Endothelial cell (in vitro differentiated cells): ENCODE results near the gene RHOD. TPM values are rescaled to one million over a fixed set of nuclear protein-coding genes. Genes with fewer than 3 reads are reported as not detected.
A peak's percentile ranks its signal among the peaks of the same experiment; 100 is the strongest.

Experiments used
- DNase-seq: peaks from one replicate; pipeline ENCODE4 v3.0.0; 2021; ENCODE audit warnings: low spot score
- H3K27ac Mint-ChIP-seq: one replicate; pipeline ENCODE4 v1.8.0; 2021; ENCODE audit warnings: mixed read lengths, inconsistent platforms; ENCODE audit not compliant: unreplicated experiment
- H3K27me3 Mint-ChIP-seq: one replicate; pipeline ENCODE4 v1.8.0; 2021; ENCODE audit warnings: mild to moderate bottlenecking, moderate library complexity, mixed read lengths, inconsistent platforms; ENCODE audit not compliant: unreplicated experiment
- H3K36me3 Mint-ChIP-seq: one replicate; pipeline ENCODE4 v1.8.0; 2021; ENCODE audit warnings: mild to moderate bottlenecking, low read depth, mixed read lengths, inconsistent platforms; ENCODE audit not compliant: unreplicated experiment
- H3K4me1 Mint-ChIP-seq: one replicate; pipeline ENCODE4 v1.8.0; 2021; ENCODE audit warnings: mild to moderate bottlenecking, mixed read lengths, inconsistent platforms; ENCODE audit not compliant: unreplicated experiment
- H3K4me3 Mint-ChIP-seq: one replicate; pipeline ENCODE4 v1.8.0; 2021; ENCODE audit warnings: mild to moderate bottlenecking, mixed read lengths, inconsistent platforms; ENCODE audit not compliant: unreplicated experiment
- H3K9me3 Mint-ChIP-seq: one replicate; pipeline ENCODE4 v1.8.0; 2021; ENCODE audit warnings: mixed read lengths, inconsistent platforms; ENCODE audit not compliant: unreplicated experiment
- microRNA-seq: library from miRNA; unstranded; fragments of <30 nt; microRNA quantifications from one replicate; pipeline ENCODE4, GENCODE V29; 2020; ENCODE audit not compliant: unreplicated experiment
- total RNA-seq: library from RNA; stranded (reverse); fragmentation: NEBNext Ultra II Directional; extraction: Animal tissue kit (Norgen Biotek cat#: 25700); gene quantifications from one replicate; pipeline ENCODE4 v1.2.1, GENCODE V29; 2021; ENCODE audit not compliant: unreplicated experiment
- TF ChIP-seq, protein P1 (sequence below): fragments of 200-600 bp; sonication (generic); IDR thresholded peaks from one replicate; pipeline ENCODE4 v1.5.0; 2021; ENCODE audit warnings: antibody characterized with exemption; ENCODE audit not compliant: unreplicated experiment

The RHOD gene
- total RNA-seq, 1 donor from 2014 or later = 10.5 TPM

DNA sequence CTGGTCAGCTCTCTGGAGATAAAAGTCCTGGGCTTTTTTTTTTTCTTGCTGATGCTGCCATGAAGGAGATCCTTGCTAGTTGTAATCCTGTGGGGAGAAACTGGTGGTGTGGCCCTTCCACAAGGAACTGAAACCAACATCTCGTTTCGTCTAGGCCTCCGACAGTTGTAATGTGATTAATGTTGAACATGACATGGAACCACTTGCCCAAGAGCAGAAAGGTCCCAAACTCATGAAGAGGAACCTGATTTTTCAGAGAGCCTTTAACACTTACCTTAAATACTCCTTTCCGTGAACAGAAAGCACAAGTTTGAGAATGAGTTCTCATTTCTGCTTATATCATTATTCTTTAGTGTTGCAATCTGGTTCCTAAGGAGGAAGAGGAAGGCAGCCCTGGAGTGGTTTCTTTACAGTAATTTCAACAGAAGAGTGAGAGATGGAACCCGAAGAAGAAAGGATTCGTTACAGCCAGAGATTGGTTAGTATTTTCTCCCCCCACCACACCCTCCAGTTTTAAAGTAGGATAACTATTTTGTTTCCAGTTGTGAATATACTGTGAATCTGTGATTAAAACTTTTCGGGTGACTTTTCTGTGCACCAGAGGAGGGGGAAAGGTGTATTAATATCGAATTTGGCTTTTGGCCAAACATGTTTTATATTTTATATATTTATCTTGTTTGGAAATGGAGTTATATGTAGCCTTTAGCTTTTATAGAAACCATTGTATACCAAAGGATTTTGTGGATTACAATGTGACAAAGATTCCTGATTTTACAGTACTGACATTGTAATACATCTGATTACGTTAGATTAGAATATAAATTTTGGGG lies 64.4 kb downstream of the RHOD start:
- peak overlapping the region; percentile 92 for H3K4me3 Mint-ChIP-seq
- peaks cover 8% of the 10 kb centered on the region for H3K27me3 Mint-ChIP-seq
- peak overlapping the region; percentile 54 for H3K27ac Mint-ChIP-seq
- H3K36me3 Mint-ChIP-seq = peaks cover 3% of the 10 kb centered on the region
- no peaks in the 10 kb centered on the region for H3K9me3 Mint-ChIP-seq
- TF ChIP-seq, protein P1, sequence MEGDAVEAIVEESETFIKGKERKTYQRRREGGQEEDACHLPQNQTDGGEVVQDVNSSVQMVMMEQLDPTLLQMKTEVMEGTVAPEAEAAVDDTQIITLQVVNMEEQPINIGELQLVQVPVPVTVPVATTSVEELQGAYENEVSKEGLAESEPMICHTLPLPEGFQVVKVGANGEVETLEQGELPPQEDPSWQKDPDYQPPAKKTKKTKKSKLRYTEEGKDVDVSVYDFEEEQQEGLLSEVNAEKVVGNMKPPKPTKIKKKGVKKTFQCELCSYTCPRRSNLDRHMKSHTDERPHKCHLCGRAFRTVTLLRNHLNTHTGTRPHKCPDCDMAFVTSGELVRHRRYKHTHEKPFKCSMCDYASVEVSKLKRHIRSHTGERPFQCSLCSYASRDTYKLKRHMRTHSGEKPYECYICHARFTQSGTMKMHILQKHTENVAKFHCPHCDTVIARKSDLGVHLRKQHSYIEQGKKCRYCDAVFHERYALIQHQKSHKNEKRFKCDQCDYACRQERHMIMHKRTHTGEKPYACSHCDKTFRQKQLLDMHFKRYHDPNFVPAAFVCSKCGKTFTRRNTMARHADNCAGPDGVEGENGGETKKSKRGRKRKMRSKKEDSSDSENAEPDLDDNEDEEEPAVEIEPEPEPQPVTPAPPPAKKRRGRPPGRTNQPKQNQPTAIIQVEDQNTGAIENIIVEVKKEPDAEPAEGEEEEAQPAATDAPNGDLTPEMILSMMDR = no peak
- H3K4me1 Mint-ChIP-seq = peaks cover 17% of the 10 kb centered on the region
- DNase-seq = no peak

Small RNA genes within 50 kb of the gene (microRNA-seq; reads per million reads assigned to microRNA genes)
- not detected for gene MIR6860

Other genes with a start within 250 kb of the RHOD start
- gene RCE1, start 213.4 kb upstream of the RHOD start, total RNA-seq = 25.2 TPM
- 21.4 TPM for gene LRFN4, start 199.8 kb upstream of the RHOD start, total RNA-seq
- 5.8 TPM for gene PC, start 98.5 kb upstream of the RHOD start, total RNA-seq
- gene C11orf86, start 81.5 kb upstream of the RHOD start, total RNA-seq = not detected
- 0.82 TPM for gene SYT12, start 33.7 kb upstream of the RHOD start, total RNA-seq
- 76.9 TPM for gene KDM2A, start 62.4 kb downstream of the RHOD start, total RNA-seq
- 92.7 TPM for gene GRK2, start 209.6 kb downstream of the RHOD start, total RNA-seq
- gene ANKRD13D, start 232.5 kb downstream of the RHOD start, total RNA-seq = 65.1 TPM
- 7.3 TPM for gene SSH3, start 246.7 kb downstream of the RHOD start, total RNA-seq